Measurements from ENCODE around the gene ASNSD1.

DNA sequence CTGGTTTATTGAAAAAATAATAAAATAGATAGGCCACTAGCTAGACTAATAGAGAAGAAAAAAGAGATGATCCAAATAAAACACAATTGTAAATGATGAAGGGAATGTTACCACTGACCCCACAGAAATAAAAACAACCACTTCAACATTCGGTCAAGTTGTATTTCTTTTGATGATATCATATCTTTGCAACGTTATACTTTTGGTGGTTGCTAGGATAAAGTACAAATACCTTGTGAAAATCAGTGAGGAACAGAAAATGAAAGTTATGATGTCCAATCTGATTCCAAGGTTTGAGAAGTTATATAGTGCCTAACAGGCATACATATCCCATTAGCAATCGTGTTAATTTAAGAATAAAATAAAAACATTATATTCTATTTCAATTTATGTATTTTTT, 6.6 kb upstream of the ASNSD1 start:
- TF ChIP-seq POLR2AphosphoS5 (IDR thresholded peaks at IDR 0.05; ENCODE audit: borderline replicate concordance, low read depth, low read length) (no peak), EZH2 (IDR thresholded peaks at IDR 0.05) (no peak), FOXP2 (optimal IDR thresholded peaks at IDR 0.05; ENCODE audit: control extremely low read depth, extremely low read length, insufficient read depth) (no peak)

Measured in SK-N-MC (cell line).